Body of pancreas (tissue), 4 donors: ENCODE measurements around the gene TP53I13.

ENCODE experiments used
- POLR2A ChIP-seq, 3 donors: fragments of 450-650 bp; IDR thresholded peaks; one replicate each; pipeline ENCODE4 v1.6.1; 2016; ENCODE audit warnings: antibody characterized with exemption in 3 of 3, mild to moderate bottlenecking in 2 of 3
- TF ChIP-seq, protein P1 (sequence below), 7 experiments: fragments of 450-650 bp in 4 of 7; fragments of 200-600 bp in 3 of 7; sonication (generic) in 3 of 7; IDR thresholded peaks; one replicate each; pipeline ENCODE4 v1.5.1; 2016 to 2019; ENCODE audit warnings: antibody characterized with exemption in 7 of 7

DNA sequence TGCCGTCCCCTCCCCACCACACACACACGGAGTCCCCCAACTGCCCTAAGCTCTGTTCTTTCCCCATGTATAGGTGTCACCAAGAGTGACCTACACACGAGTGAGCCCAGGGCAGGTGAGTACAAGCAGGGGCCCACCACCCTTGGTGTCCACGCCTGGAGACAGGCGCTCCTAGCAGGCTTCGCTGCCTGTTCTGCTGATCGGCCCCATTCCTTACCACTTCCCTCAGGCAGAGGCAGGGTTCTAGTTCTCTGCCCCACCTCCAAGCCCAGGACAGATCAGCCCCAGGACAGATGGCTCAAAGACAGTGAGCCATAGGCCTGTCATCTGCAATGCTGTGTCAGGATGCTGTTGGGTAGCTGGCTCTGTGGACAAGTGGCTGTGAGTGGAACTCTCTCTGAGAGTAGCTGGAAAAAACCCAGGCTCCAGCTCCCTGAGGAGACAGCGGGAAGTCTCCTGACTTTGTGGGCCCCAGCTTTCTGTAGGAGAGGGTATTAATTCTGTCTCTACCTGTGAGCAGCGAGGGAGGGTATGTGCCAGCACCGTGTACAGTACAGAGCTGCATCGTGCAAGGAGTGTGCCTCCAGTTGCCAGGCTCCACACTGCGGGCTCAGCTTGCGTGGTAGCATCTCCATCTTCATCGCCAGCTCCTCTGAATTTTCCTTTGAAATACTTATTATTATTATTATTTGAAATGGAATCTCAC lies 897 bp downstream of the TP53I13 start:
- TF ChIP-seq, protein P1, sequence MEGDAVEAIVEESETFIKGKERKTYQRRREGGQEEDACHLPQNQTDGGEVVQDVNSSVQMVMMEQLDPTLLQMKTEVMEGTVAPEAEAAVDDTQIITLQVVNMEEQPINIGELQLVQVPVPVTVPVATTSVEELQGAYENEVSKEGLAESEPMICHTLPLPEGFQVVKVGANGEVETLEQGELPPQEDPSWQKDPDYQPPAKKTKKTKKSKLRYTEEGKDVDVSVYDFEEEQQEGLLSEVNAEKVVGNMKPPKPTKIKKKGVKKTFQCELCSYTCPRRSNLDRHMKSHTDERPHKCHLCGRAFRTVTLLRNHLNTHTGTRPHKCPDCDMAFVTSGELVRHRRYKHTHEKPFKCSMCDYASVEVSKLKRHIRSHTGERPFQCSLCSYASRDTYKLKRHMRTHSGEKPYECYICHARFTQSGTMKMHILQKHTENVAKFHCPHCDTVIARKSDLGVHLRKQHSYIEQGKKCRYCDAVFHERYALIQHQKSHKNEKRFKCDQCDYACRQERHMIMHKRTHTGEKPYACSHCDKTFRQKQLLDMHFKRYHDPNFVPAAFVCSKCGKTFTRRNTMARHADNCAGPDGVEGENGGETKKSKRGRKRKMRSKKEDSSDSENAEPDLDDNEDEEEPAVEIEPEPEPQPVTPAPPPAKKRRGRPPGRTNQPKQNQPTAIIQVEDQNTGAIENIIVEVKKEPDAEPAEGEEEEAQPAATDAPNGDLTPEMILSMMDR (IDR thresholded peaks at IDR 0.05), result no peak
- TF ChIP-seq POLR2A (IDR thresholded peaks at IDR 0.05), result no peak
